Lower leg skin (tissue), 3 donors: ENCODE data around the gene COL13A1.

Experiments used
- CTCF ChIP-seq, 3 donors: fragments of 450-650 bp; IDR thresholded peaks; one replicate each; pipeline ENCODE4 v1.5.1; 2016; ENCODE audit warnings: antibody characterized with exemption in 3 of 3, mild to moderate bottlenecking in 3 of 3, moderate library complexity in 2 of 3
- POLR2A ChIP-seq, 2 donors: fragments of 450-650 bp; IDR thresholded peaks; one replicate each; pipeline ENCODE4 v1.6.1; 2016 to 2017; ENCODE audit warnings: antibody characterized with exemption in 2 of 2, mild to moderate bottlenecking in 1 of 2, moderate library complexity in 1 of 2

GRCh38 chr10:69768386-69768785 lies 33.3 kb upstream of the COL13A1 start:
- no peak for TF ChIP-seq CTCF (IDR thresholded peaks at IDR 0.05)
- TF ChIP-seq POLR2A (IDR thresholded peaks at IDR 0.05), result no peak
